Measurements from ENCODE around the gene GCSAM.

GCSAM gene

DNA sequence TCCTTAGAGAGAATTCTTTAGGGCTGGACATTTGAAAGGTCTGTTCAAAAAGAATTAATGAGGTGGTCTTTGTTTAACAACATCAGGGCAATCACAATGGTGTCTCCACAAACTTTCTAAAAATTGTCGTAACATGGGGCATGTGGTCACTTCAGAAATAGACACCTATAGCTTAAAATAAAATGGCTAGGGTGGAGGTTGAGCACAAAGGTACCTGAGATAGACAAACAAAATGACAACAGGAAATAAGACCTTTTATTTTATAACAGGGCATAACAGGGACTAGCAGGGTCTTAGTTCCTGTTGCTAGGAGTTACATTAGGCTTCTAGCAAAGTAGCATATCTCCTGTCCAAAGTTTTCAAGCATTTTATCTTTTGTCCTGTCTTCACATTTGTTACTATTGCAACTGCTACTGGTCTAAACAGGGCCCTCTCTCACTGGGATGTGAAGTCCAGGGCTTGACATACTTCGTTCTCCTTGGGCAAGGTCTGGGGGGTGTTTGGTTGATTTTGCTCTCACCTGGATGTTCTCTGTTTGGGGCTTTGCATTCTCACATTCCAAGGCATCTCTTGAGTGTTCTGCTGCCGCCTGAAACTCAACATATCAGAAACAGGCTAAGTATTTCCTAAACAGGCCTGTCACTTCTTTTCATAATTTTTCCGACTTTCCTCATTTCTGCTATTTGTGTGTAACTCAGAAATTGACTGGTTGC is 3.0 kb downstream of the GCSAM start:
- no peak for DNase-seq (ENCODE audit: low read depth)

GRCh38 chr3:112128843-112129727 is 4.0 kb downstream of the GCSAM start:
- DNase-seq (ENCODE audit: low read depth): peak; percentile 35

DNA sequence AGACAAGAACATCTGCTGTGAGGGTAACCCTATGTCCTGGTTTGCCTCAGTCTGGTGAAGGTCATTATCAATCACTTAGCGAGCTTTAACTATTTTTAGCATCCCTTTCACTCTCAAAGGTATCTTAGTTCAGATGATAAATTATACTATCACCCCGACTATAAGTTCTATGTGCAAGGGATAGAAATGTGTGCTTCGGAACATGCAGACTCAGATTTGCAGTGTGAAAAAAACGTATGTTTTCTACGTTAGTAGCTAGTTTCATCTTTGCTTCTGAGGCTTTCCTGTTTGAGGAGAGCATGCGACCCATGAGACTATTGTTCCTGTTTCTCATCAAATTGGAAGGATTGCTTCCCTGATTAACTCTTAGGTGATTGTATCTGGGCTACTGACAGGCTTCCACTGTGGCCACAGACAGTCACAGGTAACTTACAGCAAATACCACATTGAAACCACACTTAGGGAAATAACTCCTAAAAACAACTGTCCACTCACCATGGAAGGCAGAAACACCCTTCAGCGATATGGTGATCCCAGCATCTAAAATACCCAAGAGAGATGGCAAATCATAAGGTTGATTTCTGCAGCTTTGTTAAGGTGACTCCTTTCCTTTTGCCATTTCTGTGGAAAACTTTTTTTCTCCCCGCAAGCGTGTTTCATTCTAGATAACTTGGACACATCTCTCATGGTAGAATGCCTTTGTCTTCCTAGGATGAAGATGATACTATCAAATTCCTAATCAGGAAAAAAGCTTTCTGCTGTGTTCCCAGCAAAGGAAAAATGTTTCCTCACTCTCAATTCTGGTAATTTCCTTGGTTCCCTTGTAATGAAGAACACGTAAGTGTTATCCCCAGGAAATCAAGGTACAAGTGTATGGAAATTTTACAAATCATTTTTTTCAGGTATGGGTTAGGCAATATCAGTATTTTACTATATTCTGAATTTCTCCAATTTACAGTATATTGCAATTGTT is 5.2 kb downstream of the GCSAM start:
- DNase-seq (ENCODE audit: low read depth): no peak

DNA sequence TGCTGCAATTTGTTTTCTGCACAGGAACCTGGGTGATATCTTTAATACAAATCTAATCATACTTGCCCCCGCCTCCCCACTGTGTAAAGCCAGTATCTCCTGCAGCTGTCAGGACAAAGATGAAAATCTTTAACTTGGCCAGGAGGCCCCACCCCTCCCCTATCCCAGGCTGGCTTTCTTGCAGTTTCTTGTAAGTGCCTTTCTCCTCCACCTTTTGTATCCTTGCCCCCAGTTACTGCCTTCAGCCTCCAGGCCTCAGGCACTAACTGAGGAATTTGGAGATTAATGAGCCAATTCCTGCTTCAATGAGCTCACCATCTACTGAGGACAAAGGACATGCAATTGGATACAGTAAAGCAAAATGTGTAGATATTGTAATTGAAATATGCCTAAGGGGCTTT is 6.5 kb downstream of the GCSAM start:
- DNase-seq (ENCODE audit: low read depth): peak; percentile 19

DNA sequence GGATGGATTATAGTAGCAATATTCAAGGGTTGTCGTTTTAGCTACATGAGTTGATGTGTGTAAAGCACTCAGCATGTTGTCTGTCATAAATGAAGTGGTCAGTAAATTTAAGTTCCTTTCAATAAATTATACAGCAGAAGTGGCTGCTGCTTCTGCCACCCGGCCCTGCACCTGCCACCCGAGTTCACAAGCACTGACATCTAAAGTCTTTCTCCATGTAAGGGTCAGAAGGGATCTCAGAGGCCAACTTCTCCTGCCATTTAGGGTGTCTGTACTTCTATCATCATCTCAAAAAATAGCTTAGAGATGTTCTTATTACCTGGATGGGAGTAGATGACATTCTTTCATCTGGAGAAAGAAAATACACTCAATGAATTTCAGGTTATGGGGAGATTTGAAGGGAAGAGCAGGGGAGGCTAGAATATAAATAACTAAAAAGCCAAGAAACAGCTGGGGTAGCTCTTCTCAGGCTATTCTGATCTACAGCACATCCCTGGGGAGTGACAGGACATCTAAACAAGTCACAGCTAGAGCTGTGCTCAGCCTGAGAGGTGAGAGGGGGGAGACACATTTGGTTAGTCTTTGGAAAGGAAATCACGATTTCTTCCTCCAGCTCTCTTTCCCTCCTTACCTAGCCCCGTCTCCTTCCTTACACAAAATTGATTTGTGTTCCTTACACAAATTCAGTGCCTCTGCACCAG is 8.0 kb downstream of the GCSAM start:
- DNase-seq (ENCODE audit: low read depth): no peak

- DNase-seq (ENCODE audit: low read depth): no peak
Measured at GRCh38 chr3:112123548-112123947, 9.5 kb downstream of the GCSAM start.

DNA sequence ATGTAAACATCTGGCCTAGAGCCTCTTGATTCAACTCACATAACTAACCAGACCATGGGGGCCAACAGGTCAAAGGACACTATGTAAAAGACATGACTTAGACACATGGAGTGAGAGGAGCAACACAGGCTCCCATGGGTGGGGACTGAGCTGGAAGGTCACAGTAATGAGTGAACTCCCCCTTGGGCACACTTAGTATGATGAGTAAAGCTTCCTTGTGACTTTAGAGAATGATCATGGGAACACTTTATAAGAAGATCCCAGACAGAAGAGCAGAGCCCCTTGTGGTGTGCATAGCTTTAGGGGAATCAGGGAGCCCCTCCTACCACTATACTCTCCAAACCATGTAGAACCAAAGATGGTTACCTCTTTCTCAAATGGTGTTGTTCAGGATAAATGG is 10.2 kb downstream of the GCSAM start:
- DNase-seq (ENCODE audit: low read depth): no peak

DNA sequence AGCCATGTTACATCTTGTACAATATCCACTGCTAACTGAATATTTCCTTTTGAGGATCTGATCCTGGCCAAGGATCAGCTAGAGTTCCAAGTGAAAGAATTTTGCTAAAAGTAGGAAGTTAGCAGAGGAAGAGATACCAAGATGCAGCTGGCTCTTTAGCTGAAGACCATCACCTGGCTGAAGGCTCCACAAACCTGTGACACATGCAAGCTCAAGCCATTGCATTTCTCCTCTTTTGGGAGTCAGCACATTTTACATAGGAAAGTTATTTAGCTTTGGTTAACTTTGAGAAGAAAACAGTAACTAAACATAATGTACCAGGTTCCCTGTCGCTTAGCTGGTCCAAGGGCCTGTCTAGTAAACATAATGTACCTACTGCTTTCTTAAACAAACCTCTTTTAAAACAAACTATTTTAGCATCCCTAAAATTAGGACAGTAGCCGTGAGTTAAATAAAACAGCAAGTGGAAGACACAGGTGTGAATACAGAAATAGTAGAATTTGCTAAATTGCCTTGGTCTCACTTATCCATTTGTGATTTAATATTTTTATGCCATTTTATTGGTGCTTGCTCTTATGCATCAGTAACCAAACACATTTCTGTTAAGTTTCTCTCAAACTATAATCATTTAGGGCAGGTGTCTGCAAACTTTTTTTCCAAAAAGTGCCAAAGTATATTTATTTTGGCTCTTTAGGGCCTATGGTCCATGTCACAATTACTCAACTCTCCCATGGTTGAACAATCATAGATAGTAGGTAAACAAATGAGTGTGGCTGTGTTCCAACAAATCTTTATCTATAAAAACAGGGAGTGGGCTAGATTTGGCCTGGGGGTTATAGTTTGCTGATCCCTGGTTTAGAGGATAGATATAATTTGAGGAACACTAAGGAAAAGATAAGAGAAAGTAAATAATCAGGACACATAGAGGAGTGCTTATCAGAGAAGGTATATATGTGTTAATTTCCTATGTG is 11.2 kb downstream of the GCSAM start:
- DNase-seq (ENCODE audit: low read depth): no peak

GRCh38 chr3:112119962-112120836 is 12.8 kb downstream of the GCSAM start:
- no peak for DNase-seq (ENCODE audit: low read depth)

GRCh38 chr3:112117841-112118571 is 15.0 kb downstream of the GCSAM start:
- DNase-seq (ENCODE audit: low read depth): no peak

DNA sequence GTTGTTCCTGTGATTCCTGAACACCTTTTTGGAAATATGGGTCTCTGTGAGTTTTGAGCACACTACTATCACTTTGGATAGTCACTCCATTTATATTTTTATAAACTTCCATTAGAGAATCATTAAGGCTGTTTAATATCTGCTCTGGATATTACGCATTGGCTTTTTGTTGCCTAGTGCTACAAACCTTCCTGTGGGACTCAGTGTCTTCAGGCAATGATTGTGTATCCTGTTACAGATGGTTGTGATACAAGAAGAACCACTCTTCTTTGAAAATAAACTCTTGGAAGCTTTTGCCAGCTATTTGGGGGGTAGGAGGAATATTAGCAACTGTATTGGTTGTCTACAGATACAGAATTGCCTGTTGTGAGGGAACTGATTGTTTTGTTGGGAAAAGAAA is 15.6 kb downstream of the GCSAM start:
- DNase-seq (ENCODE audit: low read depth): no peak

- no peak for DNase-seq (ENCODE audit: low read depth)
Measured at GRCh38 chr3:112116748-112117186, 16.3 kb downstream of the GCSAM start.

GRCh38 chr3:112115806-112116383 is 17.2 kb downstream of the GCSAM start:
- DNase-seq (ENCODE audit: low read depth): no peak

GRCh38 chr3:112115161-112115739 is 17.8 kb downstream of the GCSAM start:
- no peak for DNase-seq (ENCODE audit: low read depth)

- no peak for DNase-seq (ENCODE audit: low read depth)
Measured at GRCh38 chr3:112114576-112115160, 18.4 kb downstream of the GCSAM start.

- DNase-seq (ENCODE audit: low read depth): peak; percentile 78
Measured at GRCh38 chr3:112111785-112112402, 21.2 kb downstream of the GCSAM start.

- DNase-seq (ENCODE audit: low read depth): no peak
Measured at GRCh38 chr3:112109322-112109721, 23.7 kb downstream of the GCSAM start.

Data from ELR (cell line).